Measurements from ENCODE around the gene STK32C.

DNA sequence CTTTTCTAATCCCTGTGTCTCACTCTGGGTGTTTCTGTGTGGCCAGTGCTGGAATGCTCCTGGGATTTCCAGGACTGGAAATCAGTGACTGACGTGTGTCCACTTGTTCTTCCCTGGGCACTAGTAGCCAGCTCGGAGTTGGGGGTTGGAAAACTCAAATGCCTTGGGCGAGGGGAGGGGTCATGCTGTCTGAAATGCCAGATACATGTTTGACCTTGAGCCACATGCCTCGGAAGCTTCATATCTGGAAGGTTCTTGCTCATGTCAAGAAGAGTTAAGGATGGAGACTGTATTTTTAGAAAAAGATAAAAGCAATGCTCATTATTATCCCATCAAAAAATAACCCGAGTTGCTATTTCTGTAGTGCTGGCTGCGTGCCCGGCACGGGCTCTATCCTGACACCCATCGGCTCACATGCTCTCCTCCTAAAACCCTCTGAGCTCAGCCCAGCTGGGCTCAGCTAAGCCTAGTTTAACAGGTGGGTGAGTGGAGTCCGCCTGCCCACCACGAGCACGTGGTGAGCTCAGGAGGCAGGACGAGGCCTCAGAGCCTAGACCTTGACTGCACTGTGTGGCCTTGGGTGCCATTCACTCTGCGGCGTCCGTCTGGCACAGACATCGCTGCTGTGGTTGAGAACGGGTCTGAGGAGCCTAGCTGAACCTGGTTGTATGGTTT, 114.6 kb downstream of the STK32C start:
- TF ChIP-seq EZH2phosphoT487 (IDR thresholded peaks at IDR 0.05; ENCODE audit: insufficient read depth, low read depth) (no peak), EZH2 (IDR thresholded peaks at IDR 0.05; ENCODE audit: insufficient read depth, poor library complexity, severe bottlenecking) (no peak)

Measured in GM23248 (cell line).